ENCODE data around the gene UBQLN4.

Gene UBQLN4

DNA sequence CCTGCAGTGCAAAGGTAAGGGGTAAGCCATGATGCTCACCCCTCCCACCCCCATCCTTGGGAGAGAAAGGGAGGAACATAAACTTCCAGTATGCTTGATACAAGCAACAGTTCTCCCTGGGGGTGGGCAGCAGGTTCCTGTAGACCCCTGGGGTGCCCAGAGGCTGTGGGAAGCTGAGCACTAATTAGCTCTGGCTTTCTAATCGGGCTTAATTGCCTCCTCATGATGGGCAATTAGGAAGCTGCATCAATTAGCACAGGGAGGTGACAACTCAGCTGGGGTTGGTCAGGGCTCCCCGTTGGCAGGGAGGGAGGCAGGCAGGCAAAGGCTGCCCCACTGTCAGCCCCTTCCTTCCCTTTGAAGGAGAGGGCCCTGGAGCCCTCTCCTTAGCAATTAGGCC, 45.2 kb upstream of the UBQLN4 start:
- no peak overlapping the region for H3K4me3 ChIP-seq (ENCODE audit: low read depth, low read length)
- TF ChIP-seq POLR2A (IDR thresholded peaks at IDR 0.05; ENCODE audit: extremely low read depth, insufficient read length) (no peak), MYC (IDR thresholded peaks at IDR 0.05; ENCODE audit: low read depth, low read length) (no peak)
- TF ChIP-seq, protein P1, sequence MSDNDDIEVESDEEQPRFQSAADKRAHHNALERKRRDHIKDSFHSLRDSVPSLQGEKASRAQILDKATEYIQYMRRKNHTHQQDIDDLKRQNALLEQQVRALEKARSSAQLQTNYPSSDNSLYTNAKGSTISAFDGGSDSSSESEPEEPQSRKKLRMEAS (IDR thresholded peaks at IDR 0.05; ENCODE audit: low read depth, low read length), result no peak
- TF ChIP-seq, protein P2, sequence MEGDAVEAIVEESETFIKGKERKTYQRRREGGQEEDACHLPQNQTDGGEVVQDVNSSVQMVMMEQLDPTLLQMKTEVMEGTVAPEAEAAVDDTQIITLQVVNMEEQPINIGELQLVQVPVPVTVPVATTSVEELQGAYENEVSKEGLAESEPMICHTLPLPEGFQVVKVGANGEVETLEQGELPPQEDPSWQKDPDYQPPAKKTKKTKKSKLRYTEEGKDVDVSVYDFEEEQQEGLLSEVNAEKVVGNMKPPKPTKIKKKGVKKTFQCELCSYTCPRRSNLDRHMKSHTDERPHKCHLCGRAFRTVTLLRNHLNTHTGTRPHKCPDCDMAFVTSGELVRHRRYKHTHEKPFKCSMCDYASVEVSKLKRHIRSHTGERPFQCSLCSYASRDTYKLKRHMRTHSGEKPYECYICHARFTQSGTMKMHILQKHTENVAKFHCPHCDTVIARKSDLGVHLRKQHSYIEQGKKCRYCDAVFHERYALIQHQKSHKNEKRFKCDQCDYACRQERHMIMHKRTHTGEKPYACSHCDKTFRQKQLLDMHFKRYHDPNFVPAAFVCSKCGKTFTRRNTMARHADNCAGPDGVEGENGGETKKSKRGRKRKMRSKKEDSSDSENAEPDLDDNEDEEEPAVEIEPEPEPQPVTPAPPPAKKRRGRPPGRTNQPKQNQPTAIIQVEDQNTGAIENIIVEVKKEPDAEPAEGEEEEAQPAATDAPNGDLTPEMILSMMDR (IDR thresholded peaks at IDR 0.05; ENCODE audit: low read depth, low read length), result no peak
- DNase-seq (ENCODE audit: low read depth), result no peak

DNA sequence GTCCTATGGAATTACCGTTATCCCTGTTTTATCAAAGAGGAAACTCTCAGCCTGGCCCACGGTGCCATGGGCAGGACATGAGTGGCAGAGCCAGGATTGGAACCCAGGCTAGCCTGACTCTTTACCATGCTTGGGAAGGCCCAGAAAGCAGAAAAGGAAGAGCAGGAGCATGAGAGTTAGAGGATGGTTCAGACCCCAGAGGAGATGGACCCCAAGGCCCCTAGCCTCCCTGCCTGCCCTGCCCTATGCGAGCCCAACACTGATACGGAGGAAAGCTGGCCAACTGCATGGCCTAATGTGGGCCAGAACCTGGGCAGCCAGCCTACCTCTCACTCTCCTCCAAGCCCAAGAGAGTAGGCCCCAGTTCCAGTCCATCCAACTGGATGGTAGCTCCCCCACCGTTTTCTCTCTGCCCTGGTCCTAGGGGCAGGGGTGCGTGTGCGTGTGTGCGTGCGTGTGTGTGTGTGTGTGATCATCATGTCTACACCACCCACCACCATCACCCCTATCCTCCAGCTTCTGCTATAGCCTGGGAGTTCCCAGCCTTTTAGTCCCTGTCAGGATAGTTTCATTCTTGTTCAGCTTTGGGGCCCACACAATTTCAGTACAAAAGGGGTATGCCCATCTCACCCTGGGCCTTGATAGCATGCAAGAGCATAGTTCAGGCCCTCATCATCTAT, 44.0 kb upstream of the UBQLN4 start:
- no peak for DNase-seq (ENCODE audit: low read depth)
- no peak overlapping the region for H3K4me3 ChIP-seq (ENCODE audit: low read depth, low read length)
- TF ChIP-seq POLR2A (IDR thresholded peaks at IDR 0.05; ENCODE audit: extremely low read depth, insufficient read length) (no peak), MYC (IDR thresholded peaks at IDR 0.05; ENCODE audit: low read depth, low read length) (no peak)
- TF ChIP-seq, protein P2 (IDR thresholded peaks at IDR 0.05; ENCODE audit: low read depth, low read length), result no peak

DNA sequence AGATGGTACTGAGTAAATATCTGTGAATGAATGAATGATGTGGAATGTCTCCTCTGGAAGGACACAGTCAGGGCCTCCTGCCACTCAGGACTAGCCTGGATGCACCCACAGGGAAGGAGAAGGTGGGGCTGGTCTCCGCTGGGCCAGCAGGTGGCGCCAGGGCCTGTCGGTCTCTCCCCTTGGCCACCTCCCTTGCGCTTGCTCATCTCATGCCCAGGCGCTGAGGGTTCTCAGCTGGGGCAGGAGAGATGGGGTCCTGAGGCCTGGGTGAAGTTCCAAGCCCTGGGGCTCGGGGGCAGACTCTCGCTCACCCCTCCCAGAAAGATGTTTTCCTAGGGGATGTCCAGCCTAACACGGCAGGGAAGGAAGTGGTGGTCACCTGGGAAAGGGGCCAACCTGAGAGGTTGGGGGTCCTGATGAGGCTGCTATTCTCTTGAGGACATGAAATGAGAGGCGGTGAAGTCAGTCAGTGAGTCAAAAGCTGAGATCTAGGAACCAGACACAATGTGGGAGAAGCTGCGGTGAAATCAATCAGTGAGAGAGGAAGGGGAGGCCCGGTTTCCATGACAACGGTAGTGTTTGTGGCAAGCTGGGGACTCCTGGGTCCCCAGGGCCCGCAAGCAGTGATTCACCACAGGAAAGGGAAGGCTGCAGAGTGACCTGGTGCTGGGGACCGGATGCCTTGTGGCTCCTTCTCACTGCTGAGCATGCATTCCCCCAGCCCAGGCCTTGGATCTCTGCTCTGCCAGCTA, 43.2 kb upstream of the UBQLN4 start:
- peak; percentile 96 for DNase-seq (ENCODE audit: low read depth)
- H3K4me3 ChIP-seq (ENCODE audit: low read depth, low read length), result no peak overlapping the region
- TF ChIP-seq POLR2A (IDR thresholded peaks at IDR 0.05; ENCODE audit: extremely low read depth, insufficient read length) (no peak), MYC (IDR thresholded peaks at IDR 0.05; ENCODE audit: low read depth, low read length) (peak; percentile 12; the same call in 1 of the 2 replicates)
- TF ChIP-seq, protein P2 (IDR thresholded peaks at IDR 0.05; ENCODE audit: low read depth, low read length), result peak; percentile 89
- TF ChIP-seq, protein P1 (IDR thresholded peaks at IDR 0.05; ENCODE audit: low read depth, low read length), result peak; percentile 29; the same call in 1 of the 2 replicates

DNA sequence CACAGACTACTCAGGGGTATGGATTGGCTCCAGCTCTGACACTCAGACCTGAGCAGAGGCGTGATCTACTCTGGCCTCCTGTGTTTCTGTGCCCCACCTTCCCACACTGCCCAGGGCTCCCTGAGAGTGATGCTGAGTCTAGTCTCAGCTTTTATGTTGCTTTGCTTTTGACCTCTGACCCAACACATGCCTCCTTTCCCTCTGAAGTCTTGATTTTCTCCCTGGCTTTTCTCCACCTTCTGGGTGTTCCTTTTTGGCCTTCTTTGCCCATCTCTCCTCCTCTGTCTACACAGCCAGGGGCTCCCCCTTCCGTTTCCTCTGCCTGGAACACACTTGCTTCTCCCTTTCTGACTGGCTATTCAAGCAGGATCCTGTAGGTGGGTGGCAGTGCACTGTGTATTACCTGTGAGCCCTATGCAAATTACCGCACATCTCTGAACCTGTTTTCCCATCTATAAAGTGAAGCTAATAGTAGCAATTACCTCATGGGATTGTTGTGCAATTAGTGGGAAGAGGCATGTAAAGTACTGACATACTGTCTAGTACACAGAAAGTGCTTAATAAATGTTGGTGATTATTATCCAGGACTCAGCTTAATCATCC, 42.4 kb upstream of the UBQLN4 start:
- TF ChIP-seq, protein P1 (IDR thresholded peaks at IDR 0.05; ENCODE audit: low read depth, low read length), result no peak
- TF ChIP-seq POLR2A (IDR thresholded peaks at IDR 0.05; ENCODE audit: extremely low read depth, insufficient read length), result no peak

DNA sequence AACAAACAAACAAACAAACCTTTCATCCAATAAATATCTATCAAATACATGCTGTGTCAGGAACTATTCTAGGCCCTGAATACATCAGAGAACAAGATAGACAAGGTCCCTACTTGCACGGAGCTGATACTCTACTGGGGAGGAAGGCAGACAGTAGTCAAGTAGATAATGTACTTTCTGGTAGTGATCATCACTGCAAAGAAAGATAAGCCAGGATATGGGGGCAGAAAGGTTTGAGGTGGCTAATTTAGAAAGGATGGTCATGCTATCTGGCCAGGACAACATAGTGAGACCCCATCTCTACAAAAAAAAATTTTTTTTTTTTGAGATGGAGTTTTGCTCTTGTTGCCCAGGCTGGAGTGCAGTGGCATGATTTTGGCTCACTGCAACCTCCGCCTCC, 38.0 kb upstream of the UBQLN4 start:
- no peak for DNase-seq (ENCODE audit: low read depth)
- no peak for TF ChIP-seq POLR2A (IDR thresholded peaks at IDR 0.05; ENCODE audit: extremely low read depth, insufficient read length)

More for the DNA sequence above, 42.4 kb upstream of the UBQLN4 start:
- DNase-seq (ENCODE audit: low read depth), result no peak
- no peak overlapping the region for H3K4me3 ChIP-seq (ENCODE audit: low read depth, low read length)

DNA sequence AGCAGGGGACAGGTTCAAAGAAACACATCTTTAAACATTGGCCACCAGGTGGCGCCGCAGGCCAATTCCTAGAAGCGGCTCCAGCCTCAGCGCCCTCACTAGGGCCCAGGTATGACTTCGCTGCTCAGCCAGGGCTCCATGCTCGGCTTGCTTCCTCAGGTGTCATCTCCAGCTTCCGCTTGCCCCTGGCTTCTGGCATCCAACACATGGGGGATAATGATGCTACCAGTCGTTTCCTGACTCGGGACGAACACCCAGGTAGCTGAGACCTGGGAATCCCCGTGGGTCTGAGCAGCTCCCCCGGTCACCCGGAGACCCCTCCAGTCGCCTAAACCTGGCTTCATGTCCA, 37.2 kb upstream of the UBQLN4 start:
- no peak overlapping the region for H3K4me3 ChIP-seq (ENCODE audit: low read depth, low read length)

More for the DNA sequence above, 38.0 kb upstream of the UBQLN4 start:
- no peak overlapping the region for H3K4me3 ChIP-seq (ENCODE audit: low read depth, low read length)

More for the DNA sequence above, 37.2 kb upstream of the UBQLN4 start:
- peak; percentile 83 for DNase-seq (ENCODE audit: low read depth)
- TF ChIP-seq, protein P2 (IDR thresholded peaks at IDR 0.05; ENCODE audit: low read depth, low read length), result peak; percentile 49
- TF ChIP-seq MYC (IDR thresholded peaks at IDR 0.05; ENCODE audit: low read depth, low read length), result no peak
- TF ChIP-seq, protein P1 (IDR thresholded peaks at IDR 0.05; ENCODE audit: low read depth, low read length), result peak; percentile 44; the same call in 1 of the 2 replicates
- no peak for TF ChIP-seq POLR2A (IDR thresholded peaks at IDR 0.05; ENCODE audit: extremely low read depth, insufficient read length)

Measured in NB4 (cell line).